ENCODE data around the gene DCX. TPM values are rescaled to one million over a fixed set of nuclear protein-coding genes. Genes with fewer than 3 reads are reported as not detected.

DCX gene
- total and polyA plus RNA-seq, 2 of the 13 experiments (the other 11 are each of a cell fraction or from before 2014, with no cell fraction given): not detected

GRCh38 chrX:111353793-111354192 is 58.2 kb downstream of the DCX start:
- in situ Hi-C loops (cut with HindIII; ENCODE audit: extremely low pct_ligation_motif_present, low pct_unique_long_range_greater_than_20kb): no loop called here
- CTCF ChIA-PET (ENCODE audit: low intra/inter-chr PET ratio, low total read pairs): no interaction called here
- Histone ChIP-seq H3K4me3 (replicated peaks in 1 of 3; ENCODE audit: insufficient read depth in 1 of 3, low read depth in 2 of 3, low read length in 3 of 3) (no peak overlapping the region), H3K27ac (ENCODE audit: extremely low read length, insufficient read depth, low read length) (no peak overlapping the region), H3K4me2 (ENCODE audit: low read depth, low read length) (no peak overlapping the region), H2AFZ (ENCODE audit: low read length) (no peak overlapping the region), H3K36me3 (replicated peaks in 1 of 2; ENCODE audit: control insufficient read depth in 1 of 2, insufficient read depth in 2 of 2, low read length in 2 of 2) (no peaks in the 10 kb centered on the region), H3K4me1 (ENCODE audit: insufficient read depth, low read length) (no peaks in the 10 kb centered on the region), H3K27me3 (ENCODE audit: control insufficient read depth in 1 of 2, insufficient read depth in 2 of 2, low read length in 2 of 2) (no peaks in the 10 kb centered on the region), H3K9me3 (ENCODE audit: low read length) (no peaks in the 10 kb centered on the region), H4K20me1 (ENCODE audit: insufficient read depth, low read length) (no peaks in the 10 kb centered on the region), H3K79me2 (ENCODE audit: insufficient read depth, low read length) (no peaks in the 10 kb centered on the region), H3K9ac (ENCODE audit: insufficient read depth, low read depth, low read length) (no peak overlapping the region)
- ATAC-seq (no peak), FAIRE-seq (no peak), DNase-seq (ENCODE audit: low spot score) (no peak)
- no TSS peak for BruUV-seq (replicated peaks)
- intact Hi-C loops (cut with micrococcal nuclease; ENCODE audit: unreplicated experiment): no loop called here
- 0% methylated on average over 2 of the region's 2 CpGs for WGBS (ENCODE audit: low lambda C conversion rate)
- POLR2A ChIA-PET: no interaction called here
- TF ChIP-seq ZNF253 (CRISPR knock-in tag; IDR thresholded peaks at IDR 0.05; ENCODE audit: borderline replicate concordance) (no peak), SRSF4 (IDR thresholded peaks at IDR 0.05; ENCODE audit: low read depth, low read length, poor library complexity, severe bottlenecking) (no peak), CEBPB (IDR thresholded peaks at IDR 0.05; ENCODE audit: borderline replicate concordance, low read depth, low read length) (no peak), HNF4A (CRISPR knock-in tag; IDR thresholded peaks at IDR 0.05) (no peak), PPARG (CRISPR knock-in tag; conservative IDR thresholded peaks at IDR 0.05) (no peak), ZSCAN12 (CRISPR knock-in tag; IDR thresholded peaks at IDR 0.05) (no peak), ZEB1 (IDR thresholded peaks at IDR 0.05; ENCODE audit: insufficient replicate concordance, low read depth) (no peak), ZNF850 (CRISPR knock-in tag; conservative IDR thresholded peaks at IDR 0.05) (no peak), YY1 (IDR thresholded peaks at IDR 0.05; ENCODE audit: insufficient read depth, insufficient replicate concordance, low read depth, low read length) (no peak), MEIS2 (CRISPR knock-in tag; IDR thresholded peaks at IDR 0.05) (no peak), HMGXB4 (CRISPR knock-in tag; IDR thresholded peaks at IDR 0.05; ENCODE audit: borderline replicate concordance in 1 of 2, low read depth in 1 of 2) (no peak), ZNF335 (CRISPR knock-in tag; IDR thresholded peaks at IDR 0.05) (no peak), SCMH1 (CRISPR knock-in tag; IDR thresholded peaks at IDR 0.05; ENCODE audit: borderline replicate concordance) (no peak), ZNF503 (CRISPR knock-in tag; IDR thresholded peaks at IDR 0.05) (no peak), ZBTB46 (CRISPR knock-in tag; IDR thresholded peaks at IDR 0.05; ENCODE audit: borderline replicate concordance) (no peak), ZNF256 (CRISPR knock-in tag; conservative IDR thresholded peaks at IDR 0.05) (no peak), MLLT10 (CRISPR knock-in tag; IDR thresholded peaks at IDR 0.05) (no peak), FOXM1 (CRISPR knock-in tag; IDR thresholded peaks at IDR 0.05) (no peak), MXD4 (CRISPR knock-in tag; IDR thresholded peaks at IDR 0.05) (no peak), ZNF33B (CRISPR knock-in tag; IDR thresholded peaks at IDR 0.05) (no peak)

Measured in HepG2 (cell line).